Measurements from ENCODE around the gene FAM168A.
A peak's percentile ranks its signal among the peaks of the same experiment; 100 is the strongest.

FAM168A gene

DNA sequence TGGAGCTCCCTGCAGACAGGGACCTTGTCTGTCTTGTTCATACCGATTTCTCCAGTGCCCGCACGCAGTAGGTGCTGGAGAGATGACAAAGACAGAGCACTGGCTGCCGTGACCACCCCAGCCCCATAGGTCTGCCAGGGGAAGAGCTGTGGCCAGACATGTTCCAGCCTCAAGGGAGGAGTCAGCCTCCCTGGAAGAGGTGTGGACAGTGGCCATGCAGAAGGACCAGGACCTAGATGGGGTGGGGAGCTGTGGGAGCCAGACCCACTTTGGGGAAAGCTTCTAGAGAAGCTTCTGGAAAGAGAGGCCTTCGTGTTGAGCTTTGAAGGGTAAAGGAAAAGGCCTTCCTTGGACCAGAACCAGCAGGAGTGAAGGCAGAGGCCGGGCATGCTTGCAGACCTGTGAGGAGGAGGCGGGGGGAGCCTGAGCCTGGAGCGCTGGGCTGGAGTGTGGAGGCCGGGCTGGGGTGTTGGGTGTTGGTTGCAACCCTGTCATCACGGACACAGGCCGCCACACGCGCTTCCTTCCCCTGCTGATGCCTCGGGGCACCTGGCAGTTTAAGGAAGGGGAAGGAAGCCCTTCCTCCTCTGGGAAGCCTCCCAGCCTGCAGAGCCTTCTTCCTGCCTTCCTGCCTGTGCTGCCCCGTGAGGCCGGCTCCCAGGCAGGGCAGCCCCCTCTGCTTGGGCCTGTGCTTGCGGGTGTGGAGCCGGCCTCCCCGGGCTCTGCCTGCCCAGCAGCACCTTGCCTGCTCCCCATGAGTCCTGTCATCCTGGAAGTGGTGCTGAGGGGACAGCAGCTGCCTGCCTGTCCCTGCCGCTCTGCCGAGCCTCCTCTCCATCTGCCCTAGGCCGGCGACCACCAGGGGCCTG is 209.4 kb downstream of the FAM168A start:
- DNase-seq (ENCODE audit: low read depth in 2 of 2), result no peak

DNA sequence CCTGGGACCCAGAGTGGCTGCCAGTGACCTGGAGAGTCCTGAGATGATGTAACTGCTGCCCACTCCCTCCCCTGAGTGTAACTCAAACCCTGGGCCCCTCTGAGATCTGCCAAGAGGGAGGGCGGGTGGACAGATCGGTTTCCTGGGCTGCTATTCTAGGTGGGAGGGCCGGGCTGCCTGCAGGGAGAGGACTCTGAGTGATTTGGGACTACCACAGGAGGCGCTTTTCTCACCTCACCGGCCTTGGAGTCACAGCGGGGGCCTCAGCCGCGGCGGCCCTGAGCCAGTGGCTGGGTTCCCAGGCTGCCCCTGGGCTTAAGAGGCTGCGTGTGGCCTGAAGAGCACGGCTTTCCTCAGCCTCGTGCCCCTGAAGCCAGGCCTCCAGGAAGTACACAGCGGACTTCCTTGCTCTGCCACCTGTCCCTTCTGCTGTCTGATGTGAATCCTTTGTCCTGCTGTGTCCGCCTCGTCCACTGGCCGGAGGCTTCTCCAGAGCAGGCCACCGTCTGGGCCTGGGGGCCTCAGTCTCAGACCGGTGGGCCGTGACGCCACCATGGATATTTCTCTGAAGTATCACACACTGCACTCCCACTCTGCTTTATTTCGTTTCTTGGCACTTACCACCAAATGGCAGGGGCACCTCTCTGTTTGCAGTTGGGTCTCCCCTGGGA is 210.2 kb downstream of the FAM168A start:
- no peak for DNase-seq (ENCODE audit: low read depth in 2 of 2)

DNA sequence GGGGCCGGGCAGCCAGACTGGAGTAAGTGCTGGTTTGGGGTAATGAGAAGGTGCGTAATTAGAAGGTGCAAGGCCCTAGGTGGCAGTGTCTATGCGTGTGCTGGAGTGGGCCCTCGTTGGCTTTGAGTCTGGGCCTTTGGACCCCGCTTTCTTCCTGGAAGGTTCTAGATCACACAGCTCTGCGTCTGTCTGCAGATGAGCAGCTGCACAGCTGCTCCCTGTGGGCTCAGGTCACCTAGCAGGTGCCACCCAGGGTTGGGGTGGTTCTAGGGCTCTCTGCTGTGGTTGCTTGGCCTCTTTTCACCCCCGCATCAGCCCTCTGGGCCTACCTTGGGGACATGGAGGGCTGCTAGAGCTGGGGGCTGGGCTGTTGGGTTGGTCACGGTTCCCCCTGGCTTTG is 211.4 kb downstream of the FAM168A start:
- no peak for DNase-seq (ENCODE audit: low read depth in 2 of 2)

DNA sequence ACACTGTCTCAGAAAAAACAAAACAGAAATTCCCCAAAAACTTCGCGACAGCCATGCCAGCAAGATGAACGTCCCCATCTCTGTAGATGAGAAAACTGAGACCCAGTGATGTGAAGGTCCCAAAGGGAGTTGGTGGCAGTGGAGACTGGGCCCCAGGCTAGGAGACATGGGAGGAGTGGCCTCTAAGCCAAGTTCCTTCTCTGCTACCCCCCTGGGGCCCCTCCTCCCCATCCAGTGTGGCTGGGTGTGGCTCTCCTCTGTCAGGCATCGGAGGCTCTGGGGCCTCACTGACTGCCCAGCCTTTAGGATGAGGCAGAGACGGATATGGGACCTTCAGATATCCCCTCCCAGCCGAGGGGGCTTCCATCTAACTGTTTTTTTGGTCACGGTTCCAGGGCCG is 211.9 kb downstream of the FAM168A start:
- DNase-seq (ENCODE audit: low read depth in 2 of 2), result no peak

DNA sequence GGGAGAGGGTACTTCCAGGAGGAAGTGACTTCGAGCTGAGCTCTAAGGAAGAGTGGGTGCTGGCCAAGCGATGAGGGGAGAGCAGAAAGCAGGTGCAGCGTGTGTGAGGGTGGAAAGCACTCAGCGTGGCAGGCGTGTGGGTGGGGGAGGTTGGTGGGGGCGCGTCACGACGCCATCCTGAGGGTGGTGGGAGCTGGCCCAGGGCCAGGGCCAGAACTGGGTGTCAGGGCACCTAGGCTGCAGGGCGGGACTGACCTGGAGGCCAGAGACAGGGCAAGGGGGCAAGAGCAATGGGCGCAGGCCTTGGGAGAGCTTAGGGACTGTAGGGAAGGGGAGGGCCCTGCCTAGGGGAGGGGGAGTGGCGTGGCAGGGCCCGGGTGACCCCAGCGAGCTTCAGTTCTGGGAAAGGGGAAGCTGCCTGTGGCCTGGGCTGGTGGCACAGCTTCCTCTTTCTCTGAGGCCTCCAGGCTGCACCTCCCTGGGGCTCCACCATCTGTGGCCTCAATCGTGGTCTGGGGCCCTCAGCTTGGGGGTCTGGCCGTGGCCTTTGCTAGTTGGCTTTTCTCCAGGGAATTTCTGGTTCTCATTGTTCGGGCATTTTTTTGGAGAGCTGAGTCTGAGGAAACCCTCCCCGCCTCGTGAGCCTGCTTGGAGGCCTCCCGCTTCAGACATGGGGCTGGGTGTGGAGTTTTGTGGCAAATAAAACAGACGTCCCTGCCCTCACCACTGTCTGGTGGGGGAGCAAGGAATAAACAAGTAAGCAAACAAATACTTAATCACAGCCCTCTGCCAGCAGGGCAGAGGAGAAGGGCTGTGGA is 212.8 kb downstream of the FAM168A start:
- DNase-seq (ENCODE audit: low read depth in 2 of 2), result peak in 1 of 2 donors; percentile 19

DNA sequence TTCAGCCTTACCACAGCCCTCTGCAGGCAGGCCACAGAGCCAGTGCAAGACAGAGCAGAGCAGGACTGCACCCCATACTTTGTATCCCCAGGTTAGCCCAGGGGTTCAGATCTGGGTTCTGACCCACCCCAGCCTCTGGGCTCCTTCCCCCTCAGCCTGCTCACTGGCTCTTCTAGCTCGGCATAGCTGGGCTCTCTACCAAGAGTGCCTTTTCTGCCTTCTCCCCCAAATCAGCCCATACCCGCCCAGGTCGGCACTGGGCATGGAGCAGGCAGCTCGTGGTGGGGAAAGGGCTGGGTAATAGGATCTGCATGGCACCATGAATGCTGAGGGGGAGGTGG is 213.4 kb downstream of the FAM168A start:
- no peak for DNase-seq (ENCODE audit: low read depth in 2 of 2)

DNA sequence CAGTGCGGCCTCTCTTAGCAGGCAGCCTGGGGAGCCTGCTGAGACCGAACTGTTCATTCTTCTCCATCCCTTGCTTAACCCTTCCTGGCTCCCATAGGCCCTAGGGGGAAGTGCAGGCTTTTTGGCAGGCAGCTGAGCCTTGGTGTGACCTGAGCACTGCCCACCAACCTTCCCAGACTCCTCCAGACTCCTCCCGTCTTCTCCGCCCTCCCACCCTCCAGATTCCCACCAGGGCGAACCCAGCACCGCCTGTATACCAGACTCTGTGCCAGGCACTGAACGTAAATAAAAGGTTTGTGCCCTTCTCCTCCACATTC is 213.8 kb downstream of the FAM168A start:
- no peak for DNase-seq (ENCODE audit: low read depth in 2 of 2)

DNA sequence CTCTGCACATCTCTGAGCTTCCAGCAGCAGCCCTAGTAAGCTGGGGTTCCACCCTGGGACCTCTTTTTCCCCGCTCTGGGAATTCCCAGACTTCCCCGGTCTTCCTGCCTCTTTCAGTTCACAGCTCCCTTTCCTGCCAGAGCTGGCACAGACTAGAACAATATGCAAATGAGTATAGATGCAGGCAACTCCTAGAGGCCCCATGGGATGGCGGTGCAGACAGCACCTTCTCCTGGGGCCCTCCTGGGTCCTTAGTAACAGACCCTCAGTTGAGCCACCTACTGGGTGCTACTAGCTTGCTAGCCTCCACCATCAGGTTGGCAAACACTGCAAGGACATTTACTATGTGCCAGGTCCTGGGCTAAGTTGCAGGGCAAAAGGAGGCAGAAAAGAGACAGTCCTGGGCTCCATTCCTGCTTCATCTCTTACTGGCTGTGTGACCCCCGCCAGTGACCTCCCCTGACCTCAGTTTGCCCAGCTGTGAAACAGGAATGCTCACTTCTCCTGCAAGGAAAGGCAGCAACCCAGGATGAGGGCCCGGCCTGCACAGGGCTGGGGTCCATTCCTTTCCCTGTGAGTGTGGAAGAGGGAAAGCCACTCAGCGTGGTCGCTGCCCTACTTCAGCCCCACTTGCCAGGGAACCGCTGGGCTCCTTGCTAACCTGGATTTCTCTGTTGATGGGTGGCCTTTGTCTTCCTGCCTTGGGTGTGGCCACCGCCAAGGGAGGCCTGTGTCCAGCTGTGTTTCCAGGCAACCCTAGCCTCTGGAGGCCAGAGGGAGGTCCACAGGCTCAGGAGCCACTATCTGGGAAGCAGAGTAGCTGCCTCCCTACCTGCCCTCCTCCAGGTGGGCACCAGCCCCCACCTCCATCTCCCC is 214.4 kb downstream of the FAM168A start:
- DNase-seq (ENCODE audit: low read depth in 2 of 2), result no peak

DNA sequence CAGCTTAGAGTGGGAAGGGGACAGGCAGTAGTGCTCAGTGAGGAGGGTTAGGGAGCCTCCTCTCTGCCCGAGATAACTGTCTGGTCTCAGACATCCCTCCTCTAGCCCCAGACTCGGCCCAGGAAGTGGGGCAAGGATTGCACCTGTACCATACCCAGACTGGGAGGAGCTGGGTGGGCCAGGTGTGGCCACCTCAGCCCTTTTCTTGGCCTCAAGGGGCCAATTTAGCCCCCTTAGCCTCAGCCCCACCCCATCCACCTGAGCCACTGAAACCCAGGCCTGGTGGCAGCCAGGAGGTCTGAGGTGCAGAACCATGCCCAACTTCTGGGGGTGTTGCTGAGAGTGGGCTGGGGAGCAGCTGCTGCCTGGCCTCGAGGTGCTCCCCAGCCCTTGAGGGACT is 215.2 kb downstream of the FAM168A start:
- no peak for DNase-seq (ENCODE audit: low read depth in 2 of 2)

DNA sequence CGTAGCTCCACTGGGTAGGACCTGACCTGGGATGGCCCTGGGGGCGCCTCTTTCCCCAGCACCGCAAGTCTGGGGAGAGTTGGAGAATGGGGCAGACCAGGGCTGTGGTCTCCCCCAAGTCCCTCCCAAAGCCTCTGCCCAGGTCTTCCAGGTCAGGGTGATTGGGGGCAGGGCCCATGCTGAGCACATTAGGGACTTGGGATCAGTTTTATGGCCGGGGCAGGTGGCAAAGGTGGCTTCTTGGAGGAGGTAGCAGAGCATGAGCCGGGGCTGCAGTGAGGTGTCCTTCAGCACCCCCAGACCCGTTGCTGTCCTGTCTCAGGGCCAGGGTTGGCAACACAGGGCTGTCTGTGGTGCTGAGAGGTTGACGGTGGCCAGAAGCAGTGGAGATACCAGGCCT is 215.7 kb downstream of the FAM168A start:
- no peak for DNase-seq (ENCODE audit: low read depth in 2 of 2)

DNA sequence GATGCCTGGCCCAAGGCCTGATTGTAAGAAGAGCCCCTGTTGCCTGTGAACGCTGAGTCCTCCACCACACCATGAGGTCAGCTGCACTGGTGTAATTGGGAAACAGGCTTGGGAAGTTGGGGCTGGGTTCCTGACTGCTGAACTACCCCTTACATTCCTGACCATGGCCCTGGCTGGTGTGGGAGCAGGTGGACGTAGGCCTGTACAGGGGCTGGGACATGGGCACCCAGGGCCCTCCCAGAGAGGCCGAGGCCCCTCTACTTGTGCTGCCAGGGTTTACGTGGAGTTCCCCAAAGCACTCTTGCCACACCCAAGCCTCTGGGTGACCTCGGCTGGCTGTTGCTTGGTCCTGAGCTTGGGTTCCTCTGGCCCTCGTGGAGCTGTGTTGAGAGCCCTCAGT is 216.3 kb downstream of the FAM168A start:
- DNase-seq (ENCODE audit: low read depth in 2 of 2), result no peak

DNA sequence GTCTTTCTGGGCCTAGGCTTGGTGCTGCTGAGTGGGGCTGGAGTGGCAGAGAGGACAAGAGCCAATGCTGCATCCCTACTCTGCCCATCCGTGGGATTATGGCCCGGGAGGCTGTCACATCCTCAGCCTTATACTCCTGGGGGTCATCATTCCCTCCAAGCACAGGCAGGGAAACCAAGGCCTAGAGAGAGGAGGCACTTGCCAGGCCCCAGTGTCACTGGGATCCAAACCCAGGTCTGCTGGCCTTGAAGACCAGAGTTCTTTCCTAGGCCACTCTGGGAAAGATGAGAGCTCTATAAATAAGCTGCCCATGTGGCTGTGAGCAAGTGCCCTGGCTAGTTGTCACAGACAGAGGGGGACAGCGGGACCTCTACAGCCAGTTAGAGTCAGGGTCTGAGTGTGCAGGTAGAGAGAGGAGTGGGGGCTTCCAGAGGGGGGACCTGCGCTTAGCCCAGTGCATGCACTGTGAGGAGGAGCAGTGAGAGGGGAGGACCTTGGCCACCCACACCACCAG is 217.0 kb downstream of the FAM168A start:
- DNase-seq (ENCODE audit: low read depth in 2 of 2), result no peak

DNA sequence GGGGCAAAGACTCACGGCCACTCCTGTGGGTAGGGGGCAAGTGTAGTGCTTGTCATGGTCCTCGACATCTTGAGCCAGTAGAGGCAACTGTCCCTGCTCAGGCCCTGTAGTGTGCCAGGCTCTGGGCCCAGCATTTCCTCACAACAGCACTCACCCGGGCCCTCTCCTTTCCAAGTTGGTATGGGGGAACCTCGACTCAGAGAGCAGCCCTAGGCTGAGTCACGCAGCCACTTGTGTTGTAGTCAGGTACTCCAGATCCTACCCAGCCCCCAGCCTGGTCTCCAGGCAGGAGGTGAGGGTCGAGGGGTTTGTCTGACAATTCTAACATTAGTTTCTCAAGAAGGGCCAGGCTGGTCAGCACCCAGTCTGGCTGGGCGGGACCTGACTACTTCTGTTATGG is 217.6 kb downstream of the FAM168A start:
- no peak for DNase-seq (ENCODE audit: low read depth in 2 of 2)

DNA sequence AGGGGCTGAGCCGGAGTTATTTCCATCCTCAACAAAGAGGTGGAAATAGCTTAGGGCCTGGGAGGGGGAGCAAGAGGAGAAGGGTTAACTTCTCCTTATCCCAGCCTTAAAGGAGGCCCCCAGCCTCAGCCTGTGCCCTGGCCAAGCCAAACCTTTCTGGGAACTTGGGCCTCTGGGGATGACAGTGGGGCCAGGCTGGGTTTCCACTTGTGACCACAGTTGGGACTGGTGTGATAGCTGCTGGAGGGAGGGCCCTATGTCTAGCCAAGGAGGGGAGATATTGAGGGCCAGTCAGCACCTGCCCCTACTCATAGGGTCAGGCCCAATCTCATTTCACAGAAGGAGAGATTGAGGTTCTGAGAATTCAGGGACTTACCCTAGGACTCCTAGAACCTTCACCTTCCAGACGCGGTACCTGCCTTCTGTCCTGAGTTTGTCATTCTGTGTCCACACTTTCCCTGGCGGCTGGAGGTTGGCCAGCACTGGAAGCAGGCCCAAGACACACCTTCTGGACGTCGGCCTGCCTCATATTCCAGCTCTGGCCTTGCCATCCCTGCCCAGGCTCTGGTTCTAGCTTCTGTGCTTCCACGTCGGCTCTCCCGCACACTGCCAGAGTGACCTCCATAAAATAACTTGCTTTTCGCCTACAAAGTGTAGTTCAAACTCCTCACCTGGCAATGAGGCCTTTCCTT is 218.6 kb downstream of the FAM168A start:
- DNase-seq (ENCODE audit: low read depth in 2 of 2), result no peak

DNA sequence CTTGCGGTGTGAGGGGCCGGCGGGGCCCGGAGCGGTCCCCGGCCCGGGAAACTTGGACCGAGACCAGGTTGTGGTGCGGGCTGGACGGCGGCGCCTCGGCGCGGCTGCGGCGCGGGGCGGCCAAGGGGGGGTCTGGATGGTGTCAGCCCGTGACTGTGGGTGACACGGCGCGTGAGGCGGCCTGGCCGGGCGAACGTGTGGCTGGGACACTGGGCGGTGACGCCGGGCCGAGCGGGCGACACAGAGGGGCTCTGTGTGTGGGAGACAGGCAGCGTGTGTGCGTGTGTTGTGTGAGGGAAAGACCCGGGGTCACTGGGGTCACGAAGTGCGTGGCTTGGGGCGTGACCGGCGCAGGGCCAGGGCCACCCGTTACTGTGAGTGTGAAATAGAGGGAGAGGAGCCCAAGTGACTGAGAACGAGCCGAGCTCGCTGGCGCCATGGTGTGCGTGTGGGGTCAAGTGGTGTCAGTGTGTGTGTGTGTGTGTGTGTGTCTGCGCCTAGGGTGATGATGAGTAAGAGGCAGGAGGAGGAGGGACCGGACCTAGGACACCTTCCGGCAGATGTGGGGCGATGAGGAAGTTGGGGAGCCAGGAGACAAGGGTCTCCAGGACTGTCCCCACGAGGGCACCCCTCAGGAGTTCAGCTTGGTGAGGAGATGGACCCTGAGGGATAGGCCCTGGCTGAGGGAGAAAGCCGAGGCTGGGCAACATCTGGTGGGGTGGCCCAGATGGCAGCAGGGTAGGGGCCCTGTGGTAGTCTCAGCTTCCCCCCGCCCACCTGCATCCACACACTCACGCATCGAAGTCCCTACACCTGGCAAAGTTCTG is 220.9 kb downstream of the FAM168A start:
- peak; percentile 24 to 35 for DNase-seq (ENCODE audit: low read depth in 2 of 2)

DNA sequence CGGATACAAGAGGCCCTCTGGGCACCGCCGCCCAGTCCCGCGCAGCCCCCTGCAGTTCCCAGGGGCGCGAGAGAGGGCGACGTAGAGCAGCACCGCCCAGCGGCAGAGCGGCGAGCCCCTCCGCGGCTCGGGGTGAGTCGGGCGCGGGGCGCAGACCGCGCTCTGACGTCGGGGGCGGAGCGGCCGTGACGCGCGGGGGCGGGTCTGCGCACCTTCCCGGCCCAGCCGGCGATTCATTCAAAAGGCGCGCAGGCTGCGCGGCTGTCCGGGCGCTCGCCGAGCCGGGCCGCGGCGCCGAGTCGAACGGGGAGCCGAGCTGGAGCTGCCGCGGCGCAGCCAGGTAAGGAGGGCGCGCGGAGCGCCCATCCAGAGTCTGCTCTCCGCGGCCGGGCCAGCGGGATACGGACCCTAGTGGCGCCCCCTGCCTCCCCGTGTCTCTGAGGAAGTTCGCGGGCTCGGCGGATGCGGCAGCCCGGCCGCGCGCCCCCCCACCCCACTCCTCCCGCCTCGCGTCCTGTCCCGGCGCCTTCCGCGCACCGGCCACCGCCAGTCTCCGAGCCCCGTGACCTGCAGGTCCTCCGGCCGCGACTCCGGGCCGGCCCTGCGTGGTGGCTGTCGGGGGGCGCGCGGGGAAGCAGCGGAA is 221.6 kb downstream of the FAM168A start, which contains the start of gene RELT:
Gene RELT, plus strand, starts transcription at position 240 of the 643 bp plus-strand sequence. CDS start 12,738 bp downstream, outside the sequence.
- peak; percentile 82 to 88 for DNase-seq (ENCODE audit: low read depth in 2 of 2)

DNA sequence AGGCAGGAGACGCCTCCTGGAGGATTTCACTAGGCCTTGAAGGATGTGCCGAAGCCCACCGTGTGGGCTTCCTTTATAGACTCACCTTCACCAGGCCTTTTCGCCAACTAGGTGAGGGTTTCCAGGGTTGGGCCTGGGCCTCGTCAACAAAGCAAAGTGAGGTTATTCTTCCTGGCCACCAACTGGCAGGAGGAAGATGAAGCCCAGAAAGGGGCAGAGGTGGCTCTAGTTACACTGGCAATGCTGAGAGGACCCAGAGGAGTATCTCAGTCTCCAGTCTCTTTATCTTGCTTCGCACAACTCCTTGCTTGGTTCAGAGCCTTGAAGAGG is 222.1 kb downstream of the FAM168A start:
- DNase-seq (ENCODE audit: low read depth in 2 of 2), result no peak

DNA sequence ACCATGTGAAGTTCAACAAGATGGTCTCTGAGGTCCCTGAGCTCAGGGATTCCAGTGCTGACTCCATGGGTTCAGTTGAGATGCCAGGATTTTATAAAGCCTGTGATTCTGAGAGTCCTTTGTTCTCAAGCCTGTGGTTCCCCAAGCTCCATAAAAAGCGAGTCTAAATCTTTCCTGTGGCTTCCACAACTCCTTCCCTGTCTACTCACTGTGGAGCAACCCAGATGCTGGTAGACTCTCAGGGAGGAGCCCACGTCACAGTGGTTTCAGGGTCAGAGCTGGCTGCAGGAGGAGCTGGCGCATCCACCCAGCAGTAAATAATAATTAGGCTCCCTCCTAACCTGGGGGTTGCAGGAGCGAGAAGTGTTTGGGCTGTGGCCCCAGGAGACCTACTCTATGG is 223.8 kb downstream of the FAM168A start:
- DNase-seq (ENCODE audit: low read depth in 2 of 2), result no peak

DNA sequence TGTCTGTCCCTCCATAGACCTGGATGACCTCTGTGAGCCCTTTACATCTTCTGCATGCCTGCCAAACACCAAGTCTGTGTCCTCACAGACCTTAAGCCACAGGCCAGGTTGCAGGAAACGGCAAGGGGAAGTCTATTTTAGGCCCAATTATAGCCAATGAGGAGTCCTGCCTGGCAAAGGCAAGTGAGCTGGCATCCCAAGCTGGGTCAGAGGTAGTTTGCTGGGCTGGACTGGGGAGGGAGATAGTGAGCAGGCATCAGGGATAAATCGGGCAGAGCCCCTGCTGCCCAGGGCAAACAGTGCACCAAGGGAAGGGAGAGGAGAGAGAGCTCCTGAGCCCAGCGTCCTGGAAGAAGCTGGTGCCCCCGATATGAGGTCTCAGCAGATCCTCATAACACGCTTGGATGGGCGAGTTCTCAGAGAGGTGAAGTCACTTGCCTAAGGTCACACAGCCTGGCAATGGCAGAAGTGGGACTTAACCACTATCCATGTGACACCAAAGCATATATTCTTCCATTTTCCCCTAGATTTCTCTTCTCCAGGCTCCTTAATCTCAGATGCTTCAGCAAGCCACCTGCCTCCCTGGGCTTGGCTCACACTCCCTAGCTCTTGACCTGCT is 225.4 kb downstream of the FAM168A start:
- DNase-seq (ENCODE audit: low read depth in 2 of 2), result no peak
